22Rv1 (cell line): ENCODE results near the gene D2HGDH.

Experiments
- ZFX ChIP-seq: fragments of 450-650 bp; IDR thresholded peaks from 2 replicates; pipeline ENCODE4 v1.6.1; 2017; ENCODE audit warnings: antibody characterized with exemption, borderline replicate concordance
- TF ChIP-seq, protein P1 (sequence below): fragments of 450-650 bp; IDR thresholded peaks from 2 replicates; pipeline ENCODE4 v1.5.1; 2017; ENCODE audit warnings: mild to moderate bottlenecking

- TF ChIP-seq, protein P1, sequence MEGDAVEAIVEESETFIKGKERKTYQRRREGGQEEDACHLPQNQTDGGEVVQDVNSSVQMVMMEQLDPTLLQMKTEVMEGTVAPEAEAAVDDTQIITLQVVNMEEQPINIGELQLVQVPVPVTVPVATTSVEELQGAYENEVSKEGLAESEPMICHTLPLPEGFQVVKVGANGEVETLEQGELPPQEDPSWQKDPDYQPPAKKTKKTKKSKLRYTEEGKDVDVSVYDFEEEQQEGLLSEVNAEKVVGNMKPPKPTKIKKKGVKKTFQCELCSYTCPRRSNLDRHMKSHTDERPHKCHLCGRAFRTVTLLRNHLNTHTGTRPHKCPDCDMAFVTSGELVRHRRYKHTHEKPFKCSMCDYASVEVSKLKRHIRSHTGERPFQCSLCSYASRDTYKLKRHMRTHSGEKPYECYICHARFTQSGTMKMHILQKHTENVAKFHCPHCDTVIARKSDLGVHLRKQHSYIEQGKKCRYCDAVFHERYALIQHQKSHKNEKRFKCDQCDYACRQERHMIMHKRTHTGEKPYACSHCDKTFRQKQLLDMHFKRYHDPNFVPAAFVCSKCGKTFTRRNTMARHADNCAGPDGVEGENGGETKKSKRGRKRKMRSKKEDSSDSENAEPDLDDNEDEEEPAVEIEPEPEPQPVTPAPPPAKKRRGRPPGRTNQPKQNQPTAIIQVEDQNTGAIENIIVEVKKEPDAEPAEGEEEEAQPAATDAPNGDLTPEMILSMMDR, result no peak
- TF ChIP-seq ZFX, result no peak
Measured at GRCh38 chr2:241742320-241742939, 8.0 kb downstream of the D2HGDH start.
